HG02678 (cell line): ENCODE measurements around the gene TIFAB.

ENCODE experiments used
- ATAC-seq: cut with Tn5 transposase; IDR thresholded peaks from one replicate; pipeline ENCODE4 v1.9.1; 2021; ENCODE audit warnings: mild to moderate bottlenecking, moderate library complexity; ENCODE audit not compliant: unreplicated experiment

TIFAB gene

DNA sequence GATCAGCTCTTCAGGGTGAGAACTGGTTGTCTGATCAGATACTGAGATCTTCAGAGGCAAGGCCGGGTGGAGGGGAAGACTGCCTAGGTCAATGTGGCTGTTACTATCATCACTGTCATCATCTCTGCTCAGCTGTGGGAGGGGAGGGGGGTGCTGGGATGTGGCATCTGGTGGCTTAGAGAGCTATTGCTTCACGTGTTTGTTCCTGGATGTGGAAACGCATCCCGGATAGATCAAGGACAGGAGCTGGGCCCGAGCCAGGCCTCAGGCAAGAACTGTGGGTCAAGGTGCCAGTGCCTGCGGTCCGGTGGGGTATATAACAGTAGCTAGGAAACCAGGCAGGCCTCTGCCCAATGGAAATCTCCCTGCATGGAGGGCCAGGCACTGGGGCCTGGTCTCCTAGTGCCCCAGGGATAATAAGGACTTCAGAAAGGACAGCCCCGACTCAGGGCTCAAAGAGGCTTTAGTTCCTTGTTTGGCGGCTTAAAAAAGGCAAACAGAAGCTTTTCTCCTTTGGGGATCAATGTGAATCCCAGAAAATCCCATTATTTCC, 30.3 kb upstream of the TIFAB start:
- no peak for ATAC-seq

DNA sequence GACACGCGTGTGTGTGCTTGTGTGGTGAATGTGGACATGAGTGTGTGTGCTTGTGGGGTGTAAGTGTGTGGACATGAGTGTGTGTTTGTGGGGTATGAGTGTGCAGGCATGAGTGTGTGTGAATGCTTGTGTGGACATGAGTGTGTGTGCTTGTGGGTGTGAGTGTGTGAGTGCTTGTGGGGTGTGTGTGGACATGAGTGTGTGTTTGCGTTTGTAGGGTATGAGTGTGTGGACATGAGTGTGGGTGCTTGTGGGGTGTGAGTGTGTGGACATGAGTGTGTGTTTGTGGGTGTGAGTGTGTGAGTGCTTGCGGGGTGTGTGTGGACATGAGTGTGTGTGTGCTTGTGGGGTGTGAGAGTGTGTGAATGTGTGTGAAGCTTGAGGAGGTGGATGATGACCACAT, 29.8 kb upstream of the TIFAB start:
- ATAC-seq = no peak

DNA sequence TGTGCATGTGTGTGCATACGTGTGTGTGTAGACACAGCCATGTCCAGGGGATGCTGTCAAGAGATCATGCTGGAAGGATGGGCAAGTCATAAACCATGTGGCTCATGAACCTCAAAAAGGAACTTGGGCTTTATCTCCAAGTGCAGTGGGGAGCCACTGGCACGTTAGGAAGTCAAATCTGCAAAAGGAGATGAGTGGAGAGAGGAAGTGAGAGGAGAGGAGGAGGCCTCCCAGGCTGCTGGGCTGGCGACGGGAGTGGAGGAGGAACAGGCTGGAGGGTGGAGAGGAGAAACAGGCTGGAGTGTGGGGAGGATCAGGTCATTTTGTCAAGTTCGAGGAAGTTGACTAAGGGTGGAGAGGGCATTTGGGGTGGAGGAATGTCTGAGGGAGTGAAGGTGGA, 29.2 kb upstream of the TIFAB start:
- no peak for ATAC-seq

DNA sequence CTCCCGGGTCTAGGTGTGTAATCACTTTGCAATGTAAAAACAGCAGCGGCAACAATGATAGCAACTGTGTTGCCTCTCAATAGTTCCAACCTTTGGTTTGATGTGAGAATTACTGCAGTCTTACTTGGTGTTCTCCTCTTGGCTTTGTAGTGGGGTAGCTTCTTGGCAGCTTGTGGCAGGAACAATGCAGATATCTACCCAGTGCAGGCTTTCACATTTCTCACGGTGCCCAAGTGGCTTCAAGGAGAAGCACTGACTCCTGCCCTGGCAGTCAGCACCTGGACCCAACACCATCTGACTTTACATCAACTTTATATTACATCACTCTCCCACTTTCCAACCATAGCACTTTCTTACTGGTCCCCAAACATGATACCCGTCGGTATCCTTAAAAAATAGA, 28.4 kb upstream of the TIFAB start:
- ATAC-seq = no peak

DNA sequence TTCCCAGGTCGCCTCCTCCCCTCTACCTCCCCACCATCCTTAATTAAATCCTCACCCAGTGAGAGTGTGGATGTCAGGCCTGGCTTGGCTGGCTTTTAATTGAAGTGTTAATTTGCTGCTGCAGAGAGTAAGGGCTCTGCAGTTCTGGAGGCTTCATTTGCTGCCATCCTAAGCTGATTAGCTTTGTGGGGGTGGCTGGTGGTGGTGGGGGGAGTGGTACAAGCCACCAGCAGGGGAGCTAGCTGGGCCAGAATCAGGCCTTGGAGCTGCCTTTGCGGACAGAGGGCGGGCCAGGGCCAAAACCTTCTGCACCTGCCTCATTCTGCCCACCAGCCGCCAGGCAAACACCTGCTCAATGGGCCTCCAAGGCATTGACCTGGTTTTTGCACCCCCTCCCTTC, 26.8 kb upstream of the TIFAB start:
- no peak for ATAC-seq

DNA sequence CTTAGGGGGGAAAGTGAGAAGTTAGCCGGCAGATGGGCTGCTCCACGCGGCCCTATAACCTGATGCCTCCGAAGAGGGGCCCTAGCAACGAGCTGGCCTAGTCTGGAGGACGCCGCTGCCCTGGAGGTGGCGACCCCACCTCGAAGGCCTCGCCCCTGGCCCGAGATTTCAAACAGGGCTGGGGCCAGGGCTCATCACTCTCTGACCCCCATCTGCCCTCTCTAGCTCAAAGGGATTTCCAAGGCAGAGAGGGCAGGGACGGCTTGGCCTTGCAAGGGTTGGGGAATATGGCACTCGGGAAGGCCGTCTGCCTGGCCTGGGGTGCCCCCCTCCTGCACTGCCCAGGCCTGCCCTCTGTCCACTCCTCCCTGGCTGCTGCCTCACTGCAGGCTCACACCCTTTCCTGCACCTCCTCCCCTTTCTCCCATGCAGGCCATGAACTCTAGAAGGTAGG, 25.5 kb upstream of the TIFAB start:
- ATAC-seq = no peak

DNA sequence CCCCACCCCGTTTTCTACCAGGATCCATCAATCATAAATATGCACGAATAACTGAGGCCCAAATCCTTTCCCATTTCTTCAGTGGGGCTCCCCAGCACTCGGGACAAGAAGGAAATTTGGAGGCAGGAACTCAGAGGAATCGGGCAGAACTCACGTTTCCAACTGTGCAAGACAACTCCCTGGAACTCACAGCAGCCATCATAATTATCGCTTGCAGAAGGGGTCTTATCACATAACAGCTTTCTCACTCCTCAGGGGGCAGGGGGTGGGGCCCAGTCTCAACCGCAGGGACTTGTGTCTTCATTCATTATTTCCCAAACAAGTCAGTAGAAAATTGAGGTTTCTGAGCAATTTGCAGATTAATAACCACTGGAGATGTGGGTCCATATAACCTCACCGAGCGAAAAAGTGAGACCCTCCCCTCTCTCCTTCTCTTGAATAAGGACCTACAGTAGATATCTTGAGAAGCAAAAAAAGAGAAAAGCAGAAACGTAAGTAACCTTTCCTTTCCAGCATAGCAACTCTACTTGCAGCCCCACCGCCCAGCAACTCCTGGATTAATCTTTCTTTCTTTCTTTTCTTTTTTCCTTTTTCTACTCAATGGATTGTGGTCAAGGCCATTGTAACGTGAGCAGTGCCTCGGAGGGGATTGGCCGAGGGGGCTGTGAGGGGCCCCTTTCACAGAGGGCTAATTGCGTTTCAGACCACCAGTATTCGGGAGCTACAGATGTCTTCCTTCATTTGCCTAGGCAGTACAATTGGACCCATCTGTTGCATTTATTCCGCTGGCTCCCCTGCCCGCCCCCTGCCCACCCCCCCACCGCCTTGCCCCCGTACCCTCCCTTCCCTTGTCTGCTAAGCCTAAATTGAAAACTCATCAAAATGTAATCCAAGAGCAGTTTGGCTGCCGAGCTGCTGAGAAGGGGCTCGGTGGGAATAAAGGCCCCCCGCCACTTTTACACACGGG, 24.7 kb upstream of the TIFAB start:
- ATAC-seq = no peak

DNA sequence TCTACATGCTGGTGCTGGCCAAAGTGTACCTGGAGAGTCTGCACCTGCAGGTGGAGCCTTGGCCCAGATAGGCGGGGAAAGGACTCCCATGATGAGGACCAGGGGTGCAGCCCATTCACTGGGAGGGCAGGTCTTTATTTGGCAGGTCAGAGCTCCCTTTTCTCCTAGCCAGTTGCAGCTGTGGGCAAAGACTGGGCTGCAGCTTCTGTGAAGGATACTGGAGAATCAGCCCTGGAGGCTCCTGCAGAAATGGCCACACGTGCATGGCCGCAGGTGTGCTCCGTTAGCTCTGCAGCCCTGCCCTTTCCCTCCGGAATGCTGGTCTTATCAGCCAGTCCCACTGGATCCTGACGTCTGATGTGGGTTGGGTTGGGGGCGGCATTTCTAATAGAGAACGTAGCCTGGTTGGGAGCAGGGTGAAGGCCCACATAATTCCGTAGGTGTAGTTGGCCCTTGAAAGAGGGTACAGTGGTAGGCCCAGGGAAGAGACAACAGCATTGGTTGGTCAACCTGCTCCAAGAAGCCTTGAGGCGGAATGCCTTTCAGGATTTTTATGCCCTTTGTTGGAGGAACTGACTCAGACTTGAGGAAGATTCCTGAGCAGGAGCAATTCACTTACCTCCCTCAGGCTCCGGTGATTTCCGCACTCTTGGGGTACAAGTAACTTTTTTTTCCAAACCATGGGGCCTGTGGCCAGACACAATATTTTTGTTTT, 22.0 kb upstream of the TIFAB start:
- ATAC-seq = no peak

DNA sequence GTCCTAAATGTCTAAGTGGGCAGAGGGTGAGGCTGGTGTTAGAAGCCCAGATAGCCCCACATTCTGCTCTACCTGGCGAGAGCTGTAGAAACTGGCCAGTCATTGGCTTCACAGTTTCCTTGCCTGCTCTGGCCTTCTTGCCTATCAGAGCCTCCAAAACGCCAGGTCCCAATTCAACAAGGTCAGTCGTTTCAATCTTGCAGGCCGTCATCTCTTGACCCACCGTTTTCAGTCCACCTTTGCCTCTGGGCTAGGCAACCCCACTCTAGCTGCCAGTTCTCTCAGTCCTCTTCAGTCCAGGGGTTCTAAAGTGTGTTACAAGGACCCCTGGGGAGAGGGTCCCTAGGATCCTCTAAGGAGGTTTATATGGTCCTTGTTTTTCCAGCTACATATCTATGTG, 20.0 kb upstream of the TIFAB start:
- ATAC-seq = no peak

DNA sequence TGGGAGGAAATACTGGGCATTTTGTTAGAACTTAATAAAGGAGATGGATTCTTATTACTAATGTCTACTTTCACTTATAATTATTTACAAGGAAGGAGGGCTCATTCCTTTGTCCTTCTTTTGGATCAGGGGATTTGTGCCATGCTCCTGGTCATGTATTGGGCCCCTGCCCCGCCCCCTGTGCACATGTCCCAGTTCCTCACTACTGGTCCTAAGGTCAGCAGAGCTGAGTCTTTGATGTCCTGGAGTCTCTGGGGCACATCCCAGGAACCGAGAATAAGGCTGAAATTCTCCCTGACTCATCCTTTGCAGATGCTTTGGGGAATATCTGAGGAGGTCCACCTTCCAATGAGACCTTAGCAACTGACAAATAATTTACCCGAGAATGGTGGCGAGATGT, 19.6 kb upstream of the TIFAB start:
- ATAC-seq = no peak

DNA sequence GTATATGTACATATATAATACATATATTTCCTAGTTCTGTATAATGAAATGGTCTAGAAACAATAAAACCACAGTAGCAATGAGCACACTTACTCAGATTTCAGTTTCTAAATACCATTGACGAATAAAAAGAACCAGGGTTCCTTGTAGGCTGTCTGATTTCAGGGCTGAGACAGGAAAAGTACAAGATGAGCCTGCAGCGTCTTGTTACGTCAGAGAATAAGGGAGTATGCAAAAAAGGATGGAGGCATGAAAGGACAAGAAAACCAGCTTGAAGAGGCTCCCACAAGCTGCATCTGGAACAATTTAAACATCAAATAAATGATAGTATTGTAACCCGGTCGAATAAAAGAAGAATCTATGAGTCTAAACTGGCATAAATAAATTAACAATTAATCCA, 17.8 kb upstream of the TIFAB start:
- ATAC-seq = no peak

DNA sequence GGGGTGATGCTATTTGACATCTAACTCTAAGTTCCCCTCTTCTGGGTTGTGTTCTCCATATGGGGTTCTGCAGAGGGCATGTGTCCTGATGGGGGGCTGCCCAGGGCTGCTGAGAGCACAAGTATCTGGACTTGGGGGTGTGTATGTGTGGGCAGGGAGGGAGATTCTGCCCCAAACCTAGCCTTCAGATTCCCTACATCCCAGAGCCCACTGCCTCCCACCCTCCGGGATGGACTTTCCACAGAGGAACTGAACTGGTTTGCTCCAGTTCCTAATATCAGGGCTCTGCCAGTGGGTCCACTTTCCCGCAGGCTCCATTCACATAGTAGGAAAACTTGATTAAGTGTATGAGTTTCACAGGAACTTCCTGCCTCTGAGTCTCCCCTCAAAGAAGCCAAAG, 16.4 kb upstream of the TIFAB start:
- ATAC-seq = no peak

DNA sequence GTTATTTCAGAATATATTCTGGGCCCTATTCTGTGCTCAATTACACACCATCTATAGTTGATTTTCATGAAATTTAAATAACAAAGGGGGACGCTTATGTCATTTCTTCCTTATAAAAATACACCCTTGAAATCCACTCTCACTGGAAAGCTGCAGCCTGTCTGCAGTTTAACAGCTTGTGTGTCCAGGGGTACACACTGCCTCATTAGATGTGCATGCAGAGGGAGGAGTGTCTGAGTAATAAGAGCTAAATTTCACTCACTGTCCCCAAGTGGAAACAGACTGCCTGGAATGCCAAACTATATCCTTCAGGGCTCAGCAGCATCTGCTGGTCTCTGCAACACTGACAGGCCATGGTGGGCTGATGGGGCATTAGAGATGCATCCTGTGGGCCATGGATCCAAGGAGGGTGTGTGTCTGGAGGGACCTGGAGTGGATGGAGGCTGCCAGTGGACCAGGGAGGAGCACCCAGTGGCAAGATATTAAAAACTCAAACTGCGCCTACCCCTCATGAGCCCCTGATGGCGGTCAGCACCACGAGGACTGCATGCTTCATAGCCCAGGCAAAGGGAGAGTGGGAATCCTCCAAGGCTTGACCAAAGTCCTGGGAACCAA, 15.8 kb upstream of the TIFAB start:
- no peak for ATAC-seq

DNA sequence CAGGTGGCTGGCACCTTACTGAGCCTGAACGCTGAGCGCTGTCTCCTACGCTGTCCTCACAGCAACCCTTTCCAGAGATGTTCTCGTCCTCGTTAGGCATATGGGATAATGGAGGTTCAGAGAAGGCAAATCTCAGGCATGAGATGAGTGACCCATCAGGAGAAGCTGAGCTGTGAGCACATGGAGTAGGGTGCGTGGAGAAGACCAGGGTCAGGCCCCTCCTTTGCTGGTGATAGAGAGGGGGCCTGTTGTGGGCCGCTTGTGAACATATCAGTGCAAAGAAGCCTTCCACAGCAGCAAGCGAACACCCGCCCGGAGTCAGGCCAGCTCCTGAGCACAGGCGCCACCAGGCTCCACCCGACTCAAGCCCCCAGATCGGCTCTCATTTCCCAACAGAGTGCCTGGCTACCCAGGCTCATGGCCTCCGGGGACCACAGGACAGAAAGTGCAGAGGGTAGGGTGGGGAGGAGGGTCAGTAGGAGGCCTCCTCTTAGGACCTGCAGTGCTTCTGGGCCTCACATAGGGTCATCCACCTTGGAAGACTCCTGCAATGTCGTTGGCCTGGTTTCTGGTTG, 15.0 kb upstream of the TIFAB start:
- no peak for ATAC-seq

DNA sequence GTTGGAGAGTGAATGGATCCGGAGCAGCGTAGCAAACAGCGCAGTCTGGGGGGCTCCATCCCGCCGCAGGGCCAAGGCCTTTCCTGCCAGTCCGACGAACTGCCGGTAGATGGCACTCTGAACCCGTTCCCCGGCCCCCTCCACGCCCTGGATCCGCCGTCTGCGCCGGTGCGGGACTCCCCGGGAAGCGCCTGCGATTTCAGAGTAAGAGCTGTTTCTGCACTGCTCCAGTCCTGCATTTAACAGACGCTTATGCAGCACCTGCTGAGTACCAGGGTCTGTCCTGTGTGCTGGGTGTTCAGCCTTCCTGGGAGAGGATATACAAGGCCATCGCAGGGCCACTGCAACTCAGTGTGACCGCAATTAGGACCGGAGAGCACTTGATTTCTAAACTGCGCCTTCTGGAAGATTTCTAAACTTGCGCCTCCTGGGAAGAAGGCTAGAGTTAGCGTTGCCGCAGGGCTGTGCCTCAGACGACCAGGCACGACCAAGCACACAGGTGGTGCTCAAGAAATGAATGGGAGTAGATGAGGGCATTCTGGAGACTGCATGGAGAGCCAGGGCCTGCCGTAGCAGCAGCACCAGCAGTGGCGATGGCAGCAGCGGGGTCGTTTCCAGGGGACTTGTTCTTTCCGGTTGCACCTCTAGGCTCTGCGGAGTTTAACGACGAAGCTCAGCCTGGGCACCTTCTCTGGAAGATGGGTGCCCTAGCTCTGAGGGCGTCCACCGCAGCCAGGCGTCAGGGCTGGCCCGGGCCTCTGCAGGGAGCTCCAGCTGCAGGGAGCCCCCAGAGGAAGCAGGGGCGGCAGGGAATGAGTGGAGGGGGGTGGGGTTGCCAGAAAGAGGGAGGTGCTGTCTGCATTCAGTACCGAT, 14.3 kb upstream of the TIFAB start:
- ATAC-seq = peak; percentile 80

DNA sequence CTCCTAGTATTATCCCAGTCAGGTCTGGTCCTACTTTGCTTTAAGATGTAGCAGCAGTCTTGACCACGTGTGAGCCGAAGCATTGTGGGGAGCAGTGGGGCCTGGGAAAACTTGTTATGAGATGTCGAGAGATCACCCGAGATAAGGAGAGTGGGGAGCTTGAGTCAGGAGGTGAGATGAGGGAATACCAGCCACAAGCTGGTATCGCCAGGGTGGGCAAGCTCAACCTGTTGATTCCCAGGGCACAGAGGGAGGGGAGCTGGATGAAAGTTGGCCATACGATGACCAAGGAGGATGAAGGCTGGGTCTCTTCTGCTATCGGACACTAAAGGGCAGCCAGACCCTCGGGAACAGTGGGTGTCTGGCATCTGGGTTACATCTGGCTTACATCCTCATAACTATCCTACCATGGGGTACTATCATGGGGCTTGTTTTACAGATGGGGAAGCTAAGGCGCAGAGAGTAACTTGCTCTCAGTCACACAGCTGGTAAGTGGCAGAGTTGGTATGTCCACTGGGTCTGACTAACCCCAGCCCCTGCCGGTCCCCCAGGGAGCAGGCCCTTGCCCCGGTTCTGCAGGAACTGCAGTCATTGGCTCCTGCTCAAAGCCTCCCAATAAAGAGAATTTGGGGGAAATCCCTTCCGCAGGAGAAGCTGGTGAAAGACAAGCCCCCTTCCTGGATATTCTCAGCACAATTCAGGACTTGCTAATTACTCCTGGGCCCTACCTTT, 13.4 kb upstream of the TIFAB start:
- no peak for ATAC-seq

DNA sequence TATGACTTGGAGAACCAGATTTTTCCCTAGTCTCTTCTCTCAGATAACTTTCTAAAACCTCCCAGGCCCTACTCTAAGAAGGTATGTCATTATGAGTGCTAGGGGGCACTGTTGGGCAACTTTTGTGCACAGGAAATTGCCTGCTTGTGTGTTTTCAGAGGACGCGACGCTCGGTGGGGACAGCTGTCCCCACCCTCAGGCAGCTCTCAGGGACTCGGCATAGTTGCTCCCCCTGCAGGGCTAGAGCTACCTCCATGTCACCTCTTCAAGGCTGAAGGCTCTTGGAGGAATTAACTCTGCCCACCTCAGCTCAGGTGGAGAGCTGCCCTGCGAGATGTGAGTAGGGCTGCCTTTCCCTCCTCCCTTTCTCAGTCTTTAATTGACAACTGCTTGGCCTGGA, 10.2 kb upstream of the TIFAB start:
- ATAC-seq = no peak

DNA sequence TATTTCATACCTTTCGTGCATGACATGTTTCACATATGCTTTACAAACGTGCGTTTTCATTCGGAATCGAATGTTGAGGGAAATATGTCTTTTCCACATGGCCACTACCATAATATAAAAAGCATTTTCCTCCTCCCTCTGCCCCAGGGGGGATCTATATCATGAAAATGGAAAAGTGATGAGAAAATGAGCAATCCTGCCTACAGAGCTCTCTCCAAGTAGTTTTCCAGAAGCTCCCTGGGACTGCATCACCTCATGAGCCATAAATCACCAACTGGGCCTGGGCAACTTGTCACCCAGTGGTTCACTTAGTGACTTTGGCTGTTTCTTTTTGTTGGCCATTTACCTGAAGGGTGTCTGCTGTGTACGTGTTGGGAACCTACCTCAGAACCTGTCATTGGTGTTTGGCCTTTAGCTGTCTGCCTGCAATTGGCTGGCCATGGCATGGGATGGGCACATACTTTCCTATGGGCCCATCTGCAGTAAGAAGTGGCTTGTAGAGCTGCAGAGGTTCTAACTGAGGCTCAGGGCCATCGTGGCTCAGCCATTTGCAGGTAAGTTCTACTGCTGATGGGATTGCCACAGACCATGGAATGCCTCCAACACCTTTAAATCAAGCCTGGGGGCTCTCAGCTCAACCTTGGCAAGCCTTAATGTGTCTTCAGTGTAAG, 9.5 kb upstream of the TIFAB start:
- ATAC-seq = no peak
